D721Med (cell line): ENCODE results near the gene PLEKHA4.
"Not testable (repeated sequence)": the region's sequence is repeated elsewhere in the genome, so short reads cannot be mapped to it uniquely, and the experiment has no call there.

Source experiments
- DNase-seq: peaks from one replicate; pipeline ENCODE4 v3.0.0; 2011; ENCODE audit warnings: low spot score; ENCODE audit not compliant: insufficient read length
- FAIRE-seq: peaks from 2 replicates; lab custom pipeline; 2011; peaks lifted over from hg19 to GRCh38; lab: Jason Lieb, UNC
- CTCF ChIP-seq: IDR thresholded peaks from 2 replicates; pipeline ENCODE4 v1.5.1; 2012; ENCODE audit warnings: mild to moderate bottlenecking, control low read depth; ENCODE audit not compliant: insufficient read depth; ENCODE audit errors: missing control alignments

The PLEKHA4 gene

GRCh38 chr19:48794291-48794690, 74.1 kb downstream of the PLEKHA4 start:
- DNase-seq (no peak), FAIRE-seq (no peak)
- no peak for TF ChIP-seq CTCF

- DNase-seq, result no peak
- FAIRE-seq, result no peak
- no peak for TF ChIP-seq CTCF
These were observed 75.1 kb downstream of the PLEKHA4 start for GRCh38 chr19:48793271-48793670.

- not testable (repeated sequence) for DNase-seq, FAIRE-seq
These were observed 81.1 kb downstream of the PLEKHA4 start for GRCh38 chr19:48787331-48787730.
